OCI-LY1 (cell line): ENCODE measurements around the gene PKD1.

Experiments used
- H2AFZ ChIP-seq: fragments of 200-600 bp; sonication (generic), shearing (Covaris generic); 2 replicates; pipeline ENCODE4 v1.6.0; 2014; ENCODE audit warnings: antibody characterized with exemption, mild to moderate bottlenecking, low read length
- H3F3A ChIP-seq: fragments of 200-600 bp; sonication (generic), shearing (Covaris generic); 2 replicates; pipeline ENCODE4 v1.6.0; 2014; ENCODE audit warnings: mild to moderate bottlenecking, antibody characterized with exemption, low read length, moderate library complexity; ENCODE audit not compliant: insufficient read depth
- H3K27ac ChIP-seq: fragments of 200-600 bp; sonication (generic); 2 replicates; pipeline ENCODE4 v1.5.1; 2014; ENCODE audit warnings: low read length, mixed run types, mild to moderate bottlenecking, low read depth; ENCODE audit not compliant: poor library complexity, severe bottlenecking
- H3K27me3 ChIP-seq: fragments of 200-600 bp; sonication (generic); 2 replicates; pipeline ENCODE4 v1.6.0; 2014; ENCODE audit warnings: antibody characterized with exemption, mild to moderate bottlenecking, low read length, moderate library complexity; ENCODE audit not compliant: insufficient read depth
- H3K36me3 ChIP-seq: fragments of 200-600 bp; sonication (generic); 2 replicates; pipeline ENCODE4 v1.6.1; 2014; ENCODE audit warnings: mild to moderate bottlenecking, antibody characterized with exemption, low read length, moderate library complexity, mixed read lengths; ENCODE audit not compliant: insufficient read depth
- H3K4me1 ChIP-seq: fragments of 200-600 bp; sonication (generic); 2 replicates; pipeline ENCODE4 v1.5.1; 2014; ENCODE audit warnings: mild to moderate bottlenecking, low read length, moderate library complexity; ENCODE audit not compliant: insufficient read depth, severe bottlenecking
- H3K4me2 ChIP-seq: fragments of 200-600 bp; sonication (generic), shearing (Covaris generic); 2 replicates; pipeline ENCODE4 v1.6.1; 2014; ENCODE audit warnings: low read length
- H3K4me3 ChIP-seq: fragments of 200-600 bp; sonication (generic); 2 replicates; pipeline ENCODE4 v1.5.1; 2014; ENCODE audit warnings: low read length, low read depth, mild to moderate bottlenecking, mixed read lengths; ENCODE audit not compliant: poor library complexity, severe bottlenecking
- H3K79me2 ChIP-seq: fragments of 200-600 bp; shearing (Covaris generic); 2 replicates; pipeline ENCODE4 v1.6.1; 2016; ENCODE audit warnings: mixed run types, low read length, mixed read lengths; ENCODE audit not compliant: insufficient read depth
- H3K9ac ChIP-seq: fragments of 200-600 bp; sonication (generic), shearing (Covaris generic); 2 replicates; pipeline ENCODE4 v1.6.1; 2014; ENCODE audit warnings: mild to moderate bottlenecking, low read length, mixed read lengths
- H3K9me2 ChIP-seq: fragments of 200-600 bp; sonication (generic), shearing (Covaris generic); 2 replicates; pipeline ENCODE4 v1.6.1; 2014; ENCODE audit warnings: low read depth, mild to moderate bottlenecking, low read length, mixed read lengths
- H3K9me3 ChIP-seq: fragments of 200-600 bp; shearing (Covaris generic); 2 replicates; pipeline ENCODE4 v1.6.1; 2014; ENCODE audit warnings: low read length, mixed read lengths
- H4K20me1 ChIP-seq: fragments of 200-600 bp; sonication (generic), shearing (Covaris generic); 2 replicates; pipeline ENCODE4 v1.6.0; 2016; ENCODE audit warnings: mild to moderate bottlenecking, low read length; ENCODE audit not compliant: insufficient read depth
- CTCF ChIP-seq: fragments of 200-600 bp; sonication (generic), shearing (Covaris generic); IDR thresholded peaks from 2 replicates; pipeline ENCODE4 v1.5.1; 2017; ENCODE audit warnings: mild to moderate bottlenecking, antibody characterized with exemption, low read length, moderate library complexity, mixed read lengths
- EZH2 ChIP-seq: fragments of 200-600 bp; sonication (generic), shearing (Covaris generic); IDR thresholded peaks from 2 replicates; pipeline ENCODE4 v1.8.0; 2017; ENCODE audit warnings: borderline replicate concordance, mixed run types, mild to moderate bottlenecking, antibody characterized with exemption, low read length, moderate library complexity, mixed read lengths

The PKD1 gene

GRCh38 chr16:2040041-2040786 lies 95.5 kb downstream of the PKD1 start:
- H3K9me2 ChIP-seq = no peaks in the 10 kb centered on the region
- H3K27ac ChIP-seq = no peak overlapping the region
- no peak overlapping the region for H3K4me3 ChIP-seq
- no peak overlapping the region for H3K9ac ChIP-seq
- H3K27me3 ChIP-seq = peaks cover 12% of the 10 kb centered on the region
- H3K36me3 ChIP-seq = peaks cover 12% of the 10 kb centered on the region; the same call in 1 of the 2 replicates
- no peaks in the 10 kb centered on the region for H3F3A ChIP-seq
- H3K4me1 ChIP-seq = no peaks in the 10 kb centered on the region
- H3K4me2 ChIP-seq = no peak overlapping the region
- TF ChIP-seq CTCF (no peak), EZH2 (no peak)
- H2AFZ ChIP-seq = no peak overlapping the region
- H3K79me2 ChIP-seq = no peaks in the 10 kb centered on the region
- H4K20me1 ChIP-seq = no peaks in the 10 kb centered on the region
- H3K9me3 ChIP-seq = no peaks in the 10 kb centered on the region

GRCh38 chr16:2039274-2040031 lies 96.2 kb downstream of the PKD1 start:
- no peaks in the 10 kb centered on the region for H4K20me1 ChIP-seq
- no peak overlapping the region for H3K4me3 ChIP-seq
- no peaks in the 10 kb centered on the region for H3F3A ChIP-seq
- no peak overlapping the region for H2AFZ ChIP-seq
- no peak overlapping the region for H3K9ac ChIP-seq
- no peak for TF ChIP-seq EZH2
- TF ChIP-seq CTCF = no peak
- peaks cover 8% of the 10 kb centered on the region; the same call in 1 of the 2 replicates for H3K36me3 ChIP-seq
- no peaks in the 10 kb centered on the region for H3K9me2 ChIP-seq
- H3K27me3 ChIP-seq = peaks cover 12% of the 10 kb centered on the region
- H3K27ac ChIP-seq = no peak overlapping the region
- no peak overlapping the region for H3K4me2 ChIP-seq
- H3K4me1 ChIP-seq = no peaks in the 10 kb centered on the region
- no peaks in the 10 kb centered on the region for H3K9me3 ChIP-seq
- no peaks in the 10 kb centered on the region for H3K79me2 ChIP-seq
